B cell (primary cell): Measurements from ENCODE around the gene GPR152. TPM values are rescaled to one million over a fixed set of nuclear protein-coding genes. Genes with fewer than 3 reads are reported as not detected.

ENCODE experiments used
- ATAC-seq: fragments of 200-7000 bp; cut with Tn5 transposase; one replicate; pipeline ENCODE4 v1.10.0; 2021; ENCODE audit warnings: low read depth, mild to moderate bottlenecking, moderate number of reproducible peaks, moderate library complexity
- CTCF ChIA-PET: fragments of 350-600 bp; sonication (Branson Sonifier 250); formaldehyde crosslinking; loops from one replicate; lab custom pipeline; 2021; ENCODE audit warnings: antibody characterized with exemption, inconsistent platforms; lab: Charles Lee
- POLR2A ChIA-PET: fragments of 350-600 bp; sonication (Branson Sonifier 250); formaldehyde crosslinking; loops from one replicate; lab custom pipeline; 2021; ENCODE audit warnings: antibody characterized with exemption; lab: Charles Lee
- DNase-seq: peaks from one replicate; pipeline ENCODE4 v3.0.0; 2013
- H2AFZ ChIP-seq: 2 replicates; pipeline ENCODE4 v1.6.1; 2012; ENCODE audit warnings: mild to moderate bottlenecking, low read depth, low read length; ENCODE audit not compliant: insufficient read depth, poor library complexity, severe bottlenecking
- H3K27ac ChIP-seq, 2 donors: 1 replicate in 1 of 2; 2 replicates in 1 of 2; pipeline ENCODE4 v1.5.1; 2012 to 2013; ENCODE audit warnings: low read length in 2 of 2, mild to moderate bottlenecking in 2 of 2, moderate library complexity in 1 of 2
- H3K27me3 ChIP-seq, 4 experiments: fragments of 200-600 bp in 1 of 4; sonication (generic) in 1 of 4; replicated peaks in 1 of 4; 1 replicate in 2 of 4; 2 replicates in 2 of 4; pipeline versions ENCODE4 v1.6.1 to v1.7.0; 2013 to 2016; ENCODE audit warnings: low read length in 3 of 4, mild to moderate bottlenecking in 2 of 4, mixed read lengths in 1 of 4, moderate library complexity in 1 of 4; ENCODE audit not compliant: insufficient read depth in 4 of 4, control insufficient read depth in 3 of 4; ENCODE audit errors: control extremely low read depth in 1 of 4
- H3K36me3 ChIP-seq, 2 experiments: replicated peaks in 1 of 2; 1 replicate in 1 of 2; 2 replicates in 1 of 2; pipeline versions ENCODE4 v1.6.1 to v1.7.1; 2013; ENCODE audit warnings: low read length in 1 of 2; ENCODE audit not compliant: insufficient read depth in 2 of 2, control insufficient read depth in 1 of 2; ENCODE audit errors: control extremely low read depth in 1 of 2, extremely low read depth in 1 of 2
- H3K4me1 ChIP-seq, 2 donors: fragments of 200-600 bp in 1 of 2; sonication (generic) in 1 of 2; 1 replicate in 1 of 2; 2 replicates in 1 of 2; pipeline versions ENCODE4 v1.5.1 to v1.6.1; 2013 to 2017; ENCODE audit warnings: low read length in 2 of 2; ENCODE audit not compliant: control insufficient read depth in 2 of 2, insufficient read depth in 2 of 2
- H3K4me2 ChIP-seq: replicated peaks from 2 replicates; pipeline ENCODE3; 2012; ENCODE audit warnings: mild to moderate bottlenecking, low read depth, low read length; ENCODE audit not compliant: poor library complexity, severe bottlenecking
- H3K4me3 ChIP-seq, 5 experiments: fragments of 200-600 bp in 1 of 5; sonication (generic) in 1 of 5; 1 replicate in 3 of 5; 2 replicates in 2 of 5; pipeline versions ENCODE4 v1.5.1 to v1.7.0; 2011 to 2016; ENCODE audit warnings: low read length in 4 of 5, mild to moderate bottlenecking in 4 of 5, low read depth in 2 of 5, control low read depth in 1 of 5, moderate library complexity in 1 of 5; ENCODE audit not compliant: insufficient read depth in 1 of 5; ENCODE audit errors: control extremely low read depth in 1 of 5, extremely low read depth in 1 of 5
- H3K79me2 ChIP-seq: fragments of 200-600 bp; sonication (generic); one replicate; pipeline ENCODE4 v1.6.0; 2016; ENCODE audit warnings: low read length; ENCODE audit not compliant: control insufficient read depth, insufficient read depth
- H3K9ac ChIP-seq: fragments of 200-600 bp; sonication (generic); 2 replicates; pipeline ENCODE4 v1.6.1; 2017; ENCODE audit warnings: mild to moderate bottlenecking, low read length, moderate library complexity
- H3K9me3 ChIP-seq, 3 donors: one replicate each; pipeline versions ENCODE4 v1.6.1 to v1.7.1; 2013; ENCODE audit warnings: low read length in 2 of 3; ENCODE audit not compliant: control insufficient read depth in 2 of 3, insufficient read depth in 1 of 3; ENCODE audit errors: control extremely low read depth in 1 of 3
- H4K20me1 ChIP-seq: 2 replicates; pipeline ENCODE4 v1.6.0; 2012; ENCODE audit warnings: mild to moderate bottlenecking, low read length; ENCODE audit not compliant: insufficient read depth, control insufficient read depth, poor library complexity, severe bottlenecking
- H3K27ac Mint-ChIP-seq: one replicate; pipeline ENCODE4 v1.8.0; 2021; ENCODE audit warnings: mixed read lengths
- H3K27me3 Mint-ChIP-seq: one replicate; pipeline ENCODE4 v1.8.0; 2021; ENCODE audit warnings: mixed read lengths
- H3K4me1 Mint-ChIP-seq: one replicate; pipeline ENCODE4 v1.8.0; 2021; ENCODE audit warnings: mixed read lengths
- H3K4me3 Mint-ChIP-seq: one replicate; pipeline ENCODE4 v1.8.0; 2021; ENCODE audit warnings: mixed read lengths
- H3K9me3 Mint-ChIP-seq: one replicate; pipeline ENCODE4 v1.8.0; 2022; ENCODE audit warnings: mixed read lengths; ENCODE audit not compliant: insufficient read depth
- CTCF ChIP-seq: fragments of 200-600 bp; IDR thresholded peaks from one replicate; pipeline ENCODE4 v1.8.0; 2022; ENCODE audit warnings: antibody characterized with exemption, mild to moderate bottlenecking
- EZH2 ChIP-seq: IDR thresholded peaks from 2 replicates; pipeline ENCODE4 v1.6.1; 2012; ENCODE audit warnings: borderline replicate concordance, low read depth, mild to moderate bottlenecking, moderate library complexity, low read length; ENCODE audit not compliant: insufficient read depth, poor library complexity, severe bottlenecking
- WGBS: methylation state at CpG from one replicate; pipeline ENCODE4 v1.1.5; 2013; ENCODE audit warnings: missing lambda C conversion rate; ENCODE audit not compliant: insufficient coverage; 5-methylcytosine and 5-hydroxymethylcytosine counted together
- intact Hi-C: fragments of 100-400 bp; cut with micrococcal nuclease; formaldehyde crosslinking; loops from one replicate; pipeline ENCODE4 v1.10.0; 2022
- polyA plus RNA-seq: library from polyadenylated mRNA; depleted of rRNA; stranded (reverse); fragments of >200 nt; gene quantifications from 2 replicates; pipeline ENCODE4 v1.2.3, GENCODE V29; 2012
- total RNA-seq, 2 donors: library from RNA; stranded (reverse); fragments of 120-200 nt in 1 of 2; gene quantifications; 1 replicate in 1 of 2; 2 replicates in 1 of 2; pipeline versions ENCODE4 v1.2.3 to v1.2.4, GENCODE V29; 2013 to 2022

Gene GPR152
- total and polyA plus RNA-seq, 2 donors (not counting 1 experiment from before 2014, with no cell fraction given), result 0.24 TPM; not detected in 1

GRCh38 chr11:67463680-67464410, 11.3 kb upstream of the GPR152 start:
- CTCF ChIA-PET, result interaction anchor here (1.0 to 1.8 kb wide), 2 partner anchors 27 to 62 kb away, joined by 3 to 8 read pairs; partner anchors contain the start of genes PPP1CA and PTPRCAP
- Mint-ChIP-seq H3K27me3 (no peaks in the 10 kb centered on the region), H3K4me1 (peaks cover 69% of the 10 kb centered on the region), H3K4me3 (peak overlapping the region; percentile 89), H3K9me3 (no peaks in the 10 kb centered on the region), H3K27ac (peak overlapping the region; percentile 97)
- peak overlapping the region; percentile 82 to 94 for H3K27ac ChIP-seq
- POLR2A ChIA-PET, result interaction anchor here (0.7 to 10.4 kb wide), 7 partner anchors 14 to 61 kb away, joined by 3 to 215 read pairs (median 5); partner anchors contain the start of genes PPP1CA, PTPRCAP, RPS6KB2 and TBC1D10C
- H3K4me2 ChIP-seq, result peak overlapping the region; percentile 97
- no peak for TF ChIP-seq CTCF
- TF ChIP-seq EZH2, result no peak
- peaks cover 2 to 9% of the 10 kb centered on the region in 2 experiments for H3K36me3 ChIP-seq
- H3K9me3 ChIP-seq, result peaks cover 0 to 12% (median 0%) of the 10 kb centered on the region in 3 donors
- intact Hi-C loops, result loop anchor here (1.0 kb wide), 6 partner anchors 18 to 61 kb away; partner anchors contain the start of genes CDK2AP2, PTPRCAP and RPS6KB2
- peaks cover 10% of the 10 kb centered on the region for H4K20me1 ChIP-seq
- DNase-seq, result no peak
- no peak for ATAC-seq
- peak overlapping the region; percentile 83 for H2AFZ ChIP-seq
- peak overlapping the region in 4 of 5 experiments; percentile 38 to 78 (median 76) for H3K4me3 ChIP-seq
- no peaks in the 10 kb centered on the region for H3K27me3 ChIP-seq
- peak overlapping the region; percentile 91 for H3K9ac ChIP-seq
- peaks cover 59 to 93% of the 10 kb centered on the region in 2 donors for H3K4me1 ChIP-seq
- H3K79me2 ChIP-seq, result peaks cover 52% of the 10 kb centered on the region
- 85% methylated on average over 17 of the region's 20 CpGs for WGBS

- Mint-ChIP-seq H3K9me3 (no peaks in the 10 kb centered on the region), H3K4me3 (peak overlapping the region; percentile 26), H3K4me1 (peaks cover 71% of the 10 kb centered on the region), H3K27ac (peak overlapping the region; percentile 97), H3K27me3 (no peaks in the 10 kb centered on the region)
- peaks cover 49% of the 10 kb centered on the region for H3K79me2 ChIP-seq
- peaks cover 2 to 9% of the 10 kb centered on the region in 2 experiments for H3K36me3 ChIP-seq
- peaks cover 0 to 12% (median 0%) of the 10 kb centered on the region in 3 donors for H3K9me3 ChIP-seq
- peaks cover 62 to 94% of the 10 kb centered on the region in 2 donors for H3K4me1 ChIP-seq
- 100% methylated on average over 1 of the region's 10 CpGs for WGBS
- no peak for ATAC-seq
- H3K4me3 ChIP-seq, result no peak overlapping the region
- ChIA-PET CTCF (interaction anchor here (1.0 kb wide), 1 partner anchor 26 kb away, joined by 3 read pairs; the partner anchor contains the start of gene PTPRCAP), POLR2A (interaction anchor here (0.7 to 10.4 kb wide), 5 partner anchors 14 to 43 kb away, joined by 3 to 215 read pairs (median 4); partner anchors contain the start of genes PTPRCAP and RPS6KB2)
- intact Hi-C loops, result no loop called here
- H3K27me3 ChIP-seq, result no peaks in the 10 kb centered on the region
- no peak overlapping the region for H3K4me2 ChIP-seq
- peaks cover 4% of the 10 kb centered on the region for H4K20me1 ChIP-seq
- no peak overlapping the region for H2AFZ ChIP-seq
- no peak for TF ChIP-seq EZH2
- TF ChIP-seq CTCF, result no peak
- DNase-seq, result peak; percentile 20
- H3K9ac ChIP-seq, result no peak overlapping the region
- H3K27ac ChIP-seq, result peak overlapping the region in 1 of 2 donors; percentile 94
Observed at GRCh38 chr11:67463186-67463585, 10.7 kb upstream of the GPR152 start.
